KOPT-K1 (cell line): ENCODE data around the gene DECR2.
A peak's percentile ranks its signal among the peaks of the same experiment; 100 is the strongest.
"Not testable (repeated sequence)": the region's sequence is repeated elsewhere in the genome, so short reads cannot be mapped to it uniquely, and the experiment has no call there.

ENCODE experiments used
- H3K27ac ChIP-seq: fragments of 200-600 bp; sonication (generic); 2 replicates; pipeline ENCODE4 v1.5.1; 2016; ENCODE audit warnings: antibody characterized with exemption, mild to moderate bottlenecking, low read depth, low read length; ENCODE audit not compliant: poor library complexity, severe bottlenecking
- H3K36me3 ChIP-seq: fragments of 200-600 bp; sonication (generic); 2 replicates; pipeline ENCODE4 v1.5.1; 2017; ENCODE audit warnings: antibody characterized with exemption, mild to moderate bottlenecking, low read length, moderate library complexity; ENCODE audit not compliant: insufficient read depth
- H3K9me3 ChIP-seq: fragments of 200-600 bp; sonication (generic); 2 replicates; pipeline ENCODE4 v1.5.1; 2017; ENCODE audit warnings: antibody characterized with exemption, low read length, mild to moderate bottlenecking; ENCODE audit not compliant: insufficient read depth, poor library complexity, severe bottlenecking

Gene DECR2

GRCh38 chr16:372302-372983 lies 29.2 kb upstream of the DECR2 start:
- Histone ChIP-seq H3K27ac (no peak overlapping the region), H3K36me3 (peaks cover 72% of the 10 kb centered on the region), H3K9me3 (no peaks in the 10 kb centered on the region)

- Histone ChIP-seq H3K9me3 (no peaks in the 10 kb centered on the region), H3K27ac (no peak overlapping the region), H3K36me3 (peaks cover 66% of the 10 kb centered on the region)
These were observed 28.6 kb upstream of the DECR2 start for GRCh38 chr16:373020-373598.

- Histone ChIP-seq H3K27ac (no peak overlapping the region), H3K9me3 (no peaks in the 10 kb centered on the region), H3K36me3 (peaks cover 56% of the 10 kb centered on the region)
These were observed 27.7 kb upstream of the DECR2 start for GRCh38 chr16:373848-374615.

GRCh38 chr16:374616-374926 lies 27.1 kb upstream of the DECR2 start:
- Histone ChIP-seq H3K27ac (no peak overlapping the region), H3K36me3 (peaks cover 52% of the 10 kb centered on the region; the same call in 1 of the 2 replicates), H3K9me3 (no peaks in the 10 kb centered on the region)

GRCh38 chr16:375212-375611 lies 26.5 kb upstream of the DECR2 start:
- Histone ChIP-seq H3K9me3 (no peaks in the 10 kb centered on the region), H3K27ac (no peak overlapping the region), H3K36me3 (peaks cover 52% of the 10 kb centered on the region; the same call in 1 of the 2 replicates)

- no peaks in the 10 kb centered on the region for H3K9me3 ChIP-seq
- no peak overlapping the region for H3K27ac ChIP-seq
- H3K36me3 ChIP-seq = peaks cover 52% of the 10 kb centered on the region; the same call in 1 of the 2 replicates
These were observed 25.5 kb upstream of the DECR2 start for GRCh38 chr16:375927-376816.

GRCh38 chr16:376817-377418 lies 24.8 kb upstream of the DECR2 start:
- H3K36me3 ChIP-seq = peaks cover 50% of the 10 kb centered on the region; the same call in 1 of the 2 replicates

GRCh38 chr16:377419-377951 lies 24.2 kb upstream of the DECR2 start:
- H3K27ac ChIP-seq = no peak overlapping the region
- peaks cover 45% of the 10 kb centered on the region; the same call in 1 of the 2 replicates for H3K36me3 ChIP-seq
- H3K9me3 ChIP-seq = no peaks in the 10 kb centered on the region

More at GRCh38 chr16:376817-377418, 24.8 kb upstream of the DECR2 start:
- H3K9me3 ChIP-seq = no peaks in the 10 kb centered on the region
- H3K27ac ChIP-seq = no peak overlapping the region

- H3K27ac ChIP-seq, H3K9me3 ChIP-seq: not testable (repeated sequence)
- H3K36me3 ChIP-seq = peaks cover 37% of the 10 kb centered on the region; the same call in 1 of the 2 replicates
These were observed 23.4 kb upstream of the DECR2 start for GRCh38 chr16:378113-378820.

- H3K36me3 ChIP-seq = peaks cover 31% of the 10 kb centered on the region; the same call in 1 of the 2 replicates
- no peak overlapping the region for H3K27ac ChIP-seq
- no peaks in the 10 kb centered on the region for H3K9me3 ChIP-seq
These were observed 22.9 kb upstream of the DECR2 start for GRCh38 chr16:378821-379182.

GRCh38 chr16:379183-379960 lies 22.3 kb upstream of the DECR2 start:
- no peaks in the 10 kb centered on the region for H3K9me3 ChIP-seq
- H3K36me3 ChIP-seq = peaks cover 26% of the 10 kb centered on the region; the same call in 1 of the 2 replicates
- H3K27ac ChIP-seq = no peak overlapping the region

- peaks cover 19% of the 10 kb centered on the region; the same call in 1 of the 2 replicates for H3K36me3 ChIP-seq
- no peak overlapping the region for H3K27ac ChIP-seq
- H3K9me3 ChIP-seq = no peaks in the 10 kb centered on the region
These were observed 21.5 kb upstream of the DECR2 start for GRCh38 chr16:379961-380761.

GRCh38 chr16:380762-381011 lies 21.0 kb upstream of the DECR2 start:
- no peaks in the 10 kb centered on the region for H3K9me3 ChIP-seq
- H3K36me3 ChIP-seq = peaks cover 17% of the 10 kb centered on the region; the same call in 1 of the 2 replicates
- H3K27ac ChIP-seq = peak overlapping the region; percentile 57
